Hematopoietic multipotent progenitor cell treated with erythropoietin and hydrocortisone succinate and interleukin-3 and kit ligand, for 17 days (in vitro differentiated cells): ENCODE measurements around the gene KSR1.
"Not testable (repeated sequence)": the region's sequence is repeated elsewhere in the genome, so short reads cannot be mapped to it uniquely, and the experiment has no call there.

Experiments
- DNase-seq: peaks from one replicate; pipeline ENCODE4 v3.0.0-alpha.2; 2015; ENCODE audit warnings: low spot score

KSR1 gene

GRCh38 chr17:27657620-27658019 is 201.4 kb downstream of the KSR1 start:
- no peak for DNase-seq

DNA sequence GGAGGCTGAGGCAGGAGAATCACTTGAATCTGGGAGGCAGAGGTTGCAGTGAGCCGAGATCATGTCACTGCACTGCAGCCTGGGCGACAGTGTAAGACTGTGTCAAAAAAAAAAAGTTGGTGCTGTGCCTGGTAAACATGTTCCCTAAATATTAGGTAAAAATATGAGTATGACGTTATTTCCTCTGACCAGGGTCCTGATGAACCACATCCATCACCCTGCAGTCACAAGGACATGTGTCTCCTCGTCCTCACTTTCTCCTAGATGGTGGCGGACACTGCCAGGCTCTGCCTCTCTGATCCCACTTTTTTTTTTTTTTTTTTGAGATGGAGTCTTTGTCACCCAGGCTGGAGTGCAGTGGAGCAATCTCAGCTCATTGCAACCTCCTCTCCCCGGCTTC is 203.4 kb downstream of the KSR1 start:
- DNase-seq, result no peak

DNA sequence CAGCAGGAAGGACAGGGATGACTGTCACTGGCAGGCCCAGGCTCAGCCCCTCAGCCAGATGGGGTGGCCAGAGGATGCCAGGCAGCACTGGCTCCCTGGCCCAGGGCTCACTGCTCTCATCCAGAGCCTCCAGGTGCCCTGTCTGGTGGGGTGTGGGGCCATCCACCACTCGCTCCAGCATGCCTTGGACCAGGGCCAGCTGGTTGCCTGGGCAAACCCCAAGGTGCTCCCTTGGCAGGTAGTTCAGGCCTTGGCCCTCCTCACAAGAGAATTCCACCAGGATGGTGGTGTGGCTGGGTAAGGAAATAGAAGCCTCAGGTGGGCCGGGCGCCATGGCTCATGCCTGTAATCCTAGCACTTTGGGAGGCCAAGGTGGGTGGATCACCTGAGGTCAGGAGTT is 204.2 kb downstream of the KSR1 start:
- DNase-seq, result no peak

DNA sequence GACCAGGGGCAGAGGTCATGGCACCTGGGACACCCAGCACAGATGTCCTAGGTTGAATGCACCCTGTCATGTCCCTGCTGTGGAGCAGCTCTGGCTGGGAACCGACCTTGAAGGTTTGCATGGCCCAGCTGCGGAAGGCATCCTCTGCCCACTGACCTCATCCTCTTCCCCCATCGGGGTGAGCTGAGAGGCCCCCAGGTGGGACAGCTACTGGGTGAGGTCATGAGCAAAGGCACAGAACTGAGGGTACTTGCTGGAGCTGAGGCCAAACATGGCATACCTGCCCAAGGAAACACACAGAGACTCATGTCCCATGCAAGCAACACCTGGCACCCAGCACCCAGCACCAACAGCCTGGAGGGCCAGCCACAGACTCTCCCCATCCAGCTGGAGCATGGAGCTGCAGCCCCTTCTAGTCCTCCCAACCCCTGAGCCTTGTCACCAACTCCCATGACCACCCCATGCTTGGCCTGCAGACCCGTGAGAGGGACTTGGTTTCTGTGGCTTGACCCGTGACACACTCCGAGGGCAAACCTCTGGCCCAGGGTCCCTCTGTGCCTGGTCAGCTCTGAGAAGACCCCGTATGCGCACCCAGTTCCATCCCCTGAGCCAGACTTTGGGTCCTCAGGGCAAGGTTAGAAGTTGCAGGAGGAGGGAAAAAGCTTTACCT is 207.8 kb downstream of the KSR1 start:
- no peak for DNase-seq

DNA sequence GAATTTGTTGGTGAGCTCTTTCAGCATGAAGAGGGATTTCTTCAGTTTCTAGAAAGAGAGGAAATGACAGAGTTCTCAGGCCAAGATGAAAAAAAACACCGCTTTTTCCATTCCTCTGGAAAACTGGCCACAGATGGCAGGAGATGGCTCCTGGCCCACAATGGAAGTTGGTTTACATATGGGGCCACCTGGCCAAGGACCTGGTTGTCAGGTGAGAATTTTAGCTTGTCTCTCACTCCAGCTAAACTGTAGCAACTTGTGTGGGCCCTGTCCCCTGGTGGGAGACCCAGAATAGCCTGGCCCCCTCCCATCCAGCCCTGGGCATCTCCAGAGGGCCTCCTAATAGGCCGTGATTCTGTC is 208.3 kb downstream of the KSR1 start:
- no peak for DNase-seq

DNA sequence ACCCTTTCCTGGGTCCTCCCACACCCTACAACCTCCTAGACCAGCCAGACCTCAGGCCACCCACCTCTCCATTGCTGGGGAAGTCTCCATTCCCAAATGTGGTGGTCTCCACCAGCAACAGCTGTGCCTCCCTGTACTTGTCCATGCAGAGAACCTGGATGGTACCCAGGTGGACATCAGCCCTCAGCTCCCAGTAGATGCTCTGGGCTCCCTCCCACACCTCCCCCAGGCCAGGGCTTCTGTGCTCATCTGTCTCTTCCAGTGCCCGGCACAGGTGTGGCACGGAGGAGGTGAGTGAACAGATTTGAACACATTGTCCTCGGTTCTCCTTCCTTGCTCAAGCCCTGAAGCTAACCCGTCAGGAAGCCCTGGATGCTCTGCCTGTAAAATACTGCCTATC is 209.3 kb downstream of the KSR1 start:
- DNase-seq, result no peak

GRCh38 chr17:27666270-27666669 is 210.0 kb downstream of the KSR1 start:
- not testable (repeated sequence) for DNase-seq

GRCh38 chr17:27666831-27667560 is 210.7 kb downstream of the KSR1 start:
- DNase-seq, result no peak

DNA sequence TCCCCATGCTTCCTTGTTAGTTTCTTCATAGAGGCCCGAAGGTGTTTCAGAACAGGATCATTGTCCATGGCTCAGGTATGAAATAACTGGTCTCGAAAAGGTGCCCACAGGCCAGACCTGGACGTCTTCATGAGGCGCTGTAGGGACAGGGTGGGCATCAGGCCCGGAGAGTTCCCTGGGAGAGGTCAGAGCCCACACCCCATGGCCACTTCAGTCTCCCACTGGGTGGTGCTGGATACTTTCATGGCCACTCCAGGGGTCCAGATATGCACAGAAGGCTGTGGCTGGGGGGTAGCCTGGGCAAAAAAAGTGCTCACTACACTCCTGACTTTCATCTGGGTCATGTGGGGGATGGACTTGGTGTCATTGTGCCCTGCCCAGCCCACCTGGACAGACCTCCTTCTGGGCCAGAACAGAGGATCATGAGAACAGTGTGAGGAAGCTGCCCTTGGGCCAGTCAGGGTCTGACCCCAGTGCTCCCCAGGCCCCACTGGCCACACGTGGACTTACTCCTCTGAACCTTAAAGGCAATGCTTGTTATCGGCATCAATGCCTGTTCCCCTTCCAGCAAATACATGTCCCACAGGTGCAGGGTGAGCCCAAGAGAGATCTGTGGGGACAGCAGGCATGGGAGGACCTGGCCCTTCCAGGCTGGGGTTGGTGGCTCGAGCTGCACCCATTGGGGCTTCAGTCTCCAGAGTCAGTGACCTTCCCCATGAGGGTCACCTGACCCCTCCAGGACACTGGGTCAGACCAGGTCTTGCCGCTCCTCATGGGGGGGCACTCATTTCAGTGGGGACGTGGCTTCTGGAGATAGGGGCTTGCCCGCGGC is 211.6 kb downstream of the KSR1 start:
- no peak for DNase-seq

DNA sequence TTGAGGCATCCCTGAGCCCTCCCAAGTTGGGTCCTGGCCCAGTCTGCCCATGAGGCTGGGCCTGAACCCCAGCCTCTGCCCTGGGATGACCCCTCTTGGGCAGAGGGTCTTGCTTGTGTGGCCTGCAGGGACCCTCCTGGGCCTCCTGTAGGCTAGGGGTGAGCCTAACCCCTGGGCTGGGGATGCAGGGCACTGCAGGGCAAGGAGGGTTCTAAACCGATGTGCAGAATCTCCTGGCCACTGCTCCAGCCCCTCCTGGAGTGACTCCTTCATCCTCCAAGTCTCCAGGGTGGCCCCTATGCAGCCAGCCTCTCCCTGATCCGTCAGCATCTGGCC is 212.2 kb downstream of the KSR1 start:
- no peak for DNase-seq

GRCh38 chr17:27669136-27669535 is 212.9 kb downstream of the KSR1 start:
- DNase-seq, result no peak

- no peak for DNase-seq
Observed at GRCh38 chr17:27669850-27670249, 213.6 kb downstream of the KSR1 start.

- DNase-seq, result no peak
Observed at GRCh38 chr17:27670791-27671590, 214.7 kb downstream of the KSR1 start.

GRCh38 chr17:27671591-27671910 is 215.3 kb downstream of the KSR1 start:
- no peak for DNase-seq

DNA sequence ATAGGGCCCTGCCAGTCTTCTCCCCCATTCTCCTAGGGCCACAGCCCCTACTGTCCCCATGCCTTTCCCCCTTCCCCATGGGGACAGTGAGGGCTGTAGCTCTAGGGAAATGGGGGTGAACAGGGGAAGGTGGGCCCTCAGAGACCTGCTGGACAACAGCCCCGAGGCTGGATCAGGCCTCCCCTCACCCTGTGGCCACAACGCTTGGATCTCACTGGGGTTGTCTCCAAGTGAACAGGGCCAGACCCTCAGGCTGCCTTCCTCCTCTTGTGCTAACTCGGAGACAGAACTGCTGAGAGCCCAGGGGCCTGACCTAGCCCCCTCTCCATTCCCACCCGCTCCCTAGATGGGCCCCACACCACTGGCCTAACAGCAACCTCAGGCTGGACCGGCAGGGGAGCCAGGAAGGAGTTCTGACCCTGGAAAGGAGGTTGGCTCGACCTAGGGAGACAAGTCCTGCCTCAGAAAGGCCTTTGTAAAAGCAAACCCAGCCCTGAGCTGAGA is 215.8 kb downstream of the KSR1 start:
- DNase-seq, result not testable (repeated sequence)

- no peak for DNase-seq
Observed at GRCh38 chr17:27674335-27674734, 218.1 kb downstream of the KSR1 start.
